OCI-LY7 (cell line): ENCODE results near the gene TM4SF4. TPM values are rescaled to one million over a fixed set of nuclear protein-coding genes. Genes with fewer than 3 reads are reported as not detected.

Experiments
- BruUV-seq: library from RNA; stranded (reverse); fragments of 400-500 nt; replicated peaks from 2 replicates; lab custom pipeline; 2021; lab: Mats Ljungman, UMichigan
- CTCF ChIA-PET: fragments of 300-600 bp; sonication (Branson Sonifier 250); formaldehyde crosslinking; loops from one replicate; lab custom pipeline; 2022; ENCODE audit warnings: antibody characterized with exemption; ENCODE audit not compliant: unreplicated experiment; lab: Charles Lee
- POLR2A ChIA-PET: fragments of 300-600 bp; sonication (Branson Sonifier 250); formaldehyde crosslinking; loops from one replicate; lab custom pipeline; 2022; ENCODE audit warnings: antibody characterized with exemption; lab: Charles Lee
- DNase-seq: peaks from one replicate; pipeline ENCODE4 v3.0.0-alpha.2; 2015; ENCODE audit warnings: low spot score
- H2AFZ ChIP-seq: fragments of 200-600 bp; sonication (generic), shearing (Covaris generic); 2 replicates; pipeline ENCODE4 v1.6.1; 2014; ENCODE audit warnings: mild to moderate bottlenecking, antibody characterized with exemption, low read length, moderate library complexity
- H3K27ac ChIP-seq: fragments of 200-600 bp; sonication (generic); 2 replicates; pipeline ENCODE4 v1.5.1; 2014; ENCODE audit warnings: mixed run types, low read depth, mild to moderate bottlenecking, moderate library complexity, low read length, inconsistent platforms; ENCODE audit not compliant: poor library complexity, severe bottlenecking
- H3K36me3 ChIP-seq: fragments of 200-600 bp; sonication (generic); 2 replicates; pipeline ENCODE4 v1.6.1; 2014; ENCODE audit warnings: mild to moderate bottlenecking, antibody characterized with exemption, low read length, moderate library complexity, mixed read lengths; ENCODE audit not compliant: insufficient read depth
- H3K4me1 ChIP-seq: fragments of 200-600 bp; sonication (generic); 2 replicates; pipeline ENCODE4 v1.5.1; 2014; ENCODE audit warnings: mild to moderate bottlenecking, low read length; ENCODE audit not compliant: insufficient read depth, poor library complexity, severe bottlenecking
- H3K4me2 ChIP-seq: fragments of 200-600 bp; sonication (generic); 2 replicates; pipeline ENCODE4 v1.6.1; 2014; ENCODE audit warnings: mild to moderate bottlenecking, low read length
- H3K4me3 ChIP-seq: fragments of 200-600 bp; sonication (generic); 2 replicates; pipeline ENCODE4 v1.5.1; 2014; ENCODE audit warnings: mild to moderate bottlenecking, low read depth, low read length; ENCODE audit not compliant: poor library complexity, severe bottlenecking
- H3K79me2 ChIP-seq: fragments of 200-600 bp; sonication (generic); 2 replicates; pipeline ENCODE4 v1.6.1; 2016; ENCODE audit warnings: low read depth, mild to moderate bottlenecking, low read length, moderate library complexity, mixed read lengths; ENCODE audit not compliant: insufficient read depth
- H3K9me2 ChIP-seq: fragments of 200-600 bp; sonication (generic); 2 replicates; pipeline ENCODE4 v1.6.1; 2016; ENCODE audit warnings: mild to moderate bottlenecking, low read length, mixed read lengths; ENCODE audit not compliant: insufficient read depth
- H3K9me3 ChIP-seq: fragments of 200-600 bp; sonication (generic); 2 replicates; pipeline ENCODE4 v1.6.1; 2014; ENCODE audit warnings: mild to moderate bottlenecking, mixed run types, low read length, mixed read lengths
- H4K20me1 ChIP-seq: fragments of 200-600 bp; sonication (generic); 2 replicates; pipeline ENCODE4 v1.6.1; 2014; ENCODE audit warnings: mild to moderate bottlenecking, antibody characterized with exemption, low read length, moderate library complexity, mixed read lengths; ENCODE audit not compliant: insufficient read depth
- EZH2phosphoT487 ChIP-seq: fragments of 200-600 bp; sonication (generic); IDR thresholded peaks from 2 replicates; pipeline ENCODE4 v1.6.1; 2018; ENCODE audit warnings: low read depth, borderline replicate concordance, mild to moderate bottlenecking, mixed run types, antibody characterized with exemption, low read length, moderate library complexity, mixed read lengths
- intact Hi-C: fragments of 100-400 bp; cut with micrococcal nuclease; formaldehyde crosslinking; loops from one replicate; pipeline ENCODE4 v1.10.0; 2022; ENCODE audit not compliant: unreplicated experiment
- total RNA-seq, 2 experiments: library from RNA; depleted of rRNA in 1 of 2; stranded (reverse); fragments of >200 nt in 1 of 2; shearing (Covaris generic) in 1 of 2; gene quantifications; 2 replicates each; pipeline ENCODE4 v1.2.3, GENCODE V29; 2014 to 2022
- TF ChIP-seq, protein P1 (sequence below): fragments of 200-600 bp; sonication (generic); conservative IDR thresholded peaks from 2 replicates; pipeline ENCODE4 v1.5.1; 2014; ENCODE audit warnings: mild to moderate bottlenecking, antibody characterized with exemption, low read length, moderate library complexity, mixed read lengths

TM4SF4 gene
- total RNA-seq, 2 experiments from 2014 or later, result not detected

DNA sequence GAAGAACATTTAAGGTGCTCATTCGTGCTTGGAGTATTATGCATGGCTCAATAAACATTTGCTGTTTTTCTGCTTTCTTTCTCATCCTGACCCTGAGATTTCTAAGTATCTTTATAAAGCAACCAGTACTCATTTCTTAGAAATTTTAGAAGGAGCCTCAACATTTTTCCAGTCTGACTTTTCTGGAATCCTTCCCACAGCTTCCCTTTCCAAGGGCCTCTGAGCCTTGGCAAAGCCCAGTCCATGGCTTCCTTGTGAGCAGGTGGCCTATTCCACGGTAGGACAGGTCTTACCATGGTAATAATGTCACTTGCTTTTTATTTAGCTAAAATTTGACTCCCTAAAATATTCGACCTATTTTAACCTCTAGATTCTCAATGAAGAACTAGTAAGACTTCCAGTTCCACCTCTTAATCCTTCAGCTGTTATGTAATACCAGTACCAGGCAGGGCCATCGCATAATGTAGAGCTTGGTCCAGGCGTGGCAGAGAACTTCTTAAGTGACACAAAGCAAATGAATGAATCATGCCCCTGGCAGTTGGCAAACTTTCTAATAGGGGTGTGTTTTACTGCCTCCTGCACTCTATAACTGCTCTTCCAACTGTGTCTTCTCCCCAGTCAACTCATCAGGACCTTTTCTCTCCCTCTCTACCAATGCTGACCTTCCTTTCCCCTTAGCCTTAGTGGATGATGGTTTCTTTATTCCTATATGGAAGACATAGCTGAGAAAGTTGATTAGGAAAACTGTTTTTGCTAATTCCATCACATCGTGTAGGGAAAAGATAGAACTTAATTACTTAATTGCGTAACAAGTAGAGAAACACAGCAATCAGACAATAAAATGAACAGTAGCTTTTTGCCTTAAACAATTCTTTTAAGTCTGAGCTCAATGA is 894 bp upstream of the TM4SF4 start:
- H3K27ac ChIP-seq, result no peak overlapping the region
- H3K9me2 ChIP-seq, result no peaks in the 10 kb centered on the region
- DNase-seq, result no peak
- H3K4me1 ChIP-seq, result no peaks in the 10 kb centered on the region
- ChIA-PET CTCF (no interaction called here), POLR2A (interaction anchor here (1.0 to 1.4 kb wide), 2 partner anchors 11 to 19 kb away, joined by 3 to 4 read pairs; no protein-coding TSS in a partner anchor)
- BruUV-seq, result no TSS peak
- no peak for TF ChIP-seq EZH2phosphoT487
- no peaks in the 10 kb centered on the region for H3K36me3 ChIP-seq
- intact Hi-C loops, result no loop called here
- no peaks in the 10 kb centered on the region for H4K20me1 ChIP-seq
- H3K79me2 ChIP-seq, result no peaks in the 10 kb centered on the region
- H2AFZ ChIP-seq, result no peak overlapping the region
- H3K4me2 ChIP-seq, result no peak overlapping the region
- H3K4me3 ChIP-seq, result no peak overlapping the region
- H3K9me3 ChIP-seq, result no peaks in the 10 kb centered on the region

DNA sequence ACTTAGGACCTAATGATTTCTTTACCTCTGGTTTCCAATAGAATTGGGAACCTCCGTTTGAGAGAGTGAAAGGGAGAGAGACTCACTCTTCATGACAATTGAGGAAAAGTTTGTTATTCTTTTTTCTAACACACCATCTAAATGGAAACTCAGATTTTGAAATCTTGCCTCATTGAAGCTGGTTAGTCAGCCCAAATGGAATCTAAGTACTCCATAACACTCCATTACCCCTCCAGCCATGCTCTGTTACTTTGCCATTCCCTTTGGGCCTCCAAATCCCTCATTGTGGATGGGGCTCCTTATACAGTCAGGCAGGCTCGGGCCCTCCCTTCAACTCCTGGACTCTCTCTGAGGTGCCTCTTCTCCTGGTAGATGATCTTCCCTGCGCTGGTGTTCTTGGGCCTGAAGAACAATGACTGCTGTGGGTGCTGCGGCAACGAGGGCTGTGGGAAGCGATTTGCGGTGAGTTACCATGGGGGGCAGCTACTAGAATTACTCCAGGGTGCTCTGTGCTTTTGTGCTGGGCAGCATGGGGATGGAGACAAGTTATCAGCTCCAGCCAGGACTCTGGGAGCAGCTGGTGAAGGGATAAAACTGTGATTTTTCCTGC is 1.1 kb downstream of the TM4SF4 start:
- ChIA-PET POLR2A (no interaction called here), CTCF (interaction anchor here (0.6 kb wide), 1 partner anchor 183 kb away, joined by 3 read pairs; no protein-coding TSS in a partner anchor)
- Histone ChIP-seq H3K9me2 (no peaks in the 10 kb centered on the region), H3K4me2 (no peak overlapping the region), H3K79me2 (no peaks in the 10 kb centered on the region), H4K20me1 (no peaks in the 10 kb centered on the region), H3K4me1 (no peaks in the 10 kb centered on the region), H3K4me3 (no peak overlapping the region), H3K36me3 (no peaks in the 10 kb centered on the region), H3K9me3 (no peaks in the 10 kb centered on the region), H3K27ac (no peak overlapping the region), H2AFZ (no peak overlapping the region)
- no TSS peak for BruUV-seq
- no peak for DNase-seq
- no peak for TF ChIP-seq EZH2phosphoT487
- TF ChIP-seq, protein P1, sequence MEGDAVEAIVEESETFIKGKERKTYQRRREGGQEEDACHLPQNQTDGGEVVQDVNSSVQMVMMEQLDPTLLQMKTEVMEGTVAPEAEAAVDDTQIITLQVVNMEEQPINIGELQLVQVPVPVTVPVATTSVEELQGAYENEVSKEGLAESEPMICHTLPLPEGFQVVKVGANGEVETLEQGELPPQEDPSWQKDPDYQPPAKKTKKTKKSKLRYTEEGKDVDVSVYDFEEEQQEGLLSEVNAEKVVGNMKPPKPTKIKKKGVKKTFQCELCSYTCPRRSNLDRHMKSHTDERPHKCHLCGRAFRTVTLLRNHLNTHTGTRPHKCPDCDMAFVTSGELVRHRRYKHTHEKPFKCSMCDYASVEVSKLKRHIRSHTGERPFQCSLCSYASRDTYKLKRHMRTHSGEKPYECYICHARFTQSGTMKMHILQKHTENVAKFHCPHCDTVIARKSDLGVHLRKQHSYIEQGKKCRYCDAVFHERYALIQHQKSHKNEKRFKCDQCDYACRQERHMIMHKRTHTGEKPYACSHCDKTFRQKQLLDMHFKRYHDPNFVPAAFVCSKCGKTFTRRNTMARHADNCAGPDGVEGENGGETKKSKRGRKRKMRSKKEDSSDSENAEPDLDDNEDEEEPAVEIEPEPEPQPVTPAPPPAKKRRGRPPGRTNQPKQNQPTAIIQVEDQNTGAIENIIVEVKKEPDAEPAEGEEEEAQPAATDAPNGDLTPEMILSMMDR, result no peak
- intact Hi-C loops, result no loop called here

DNA sequence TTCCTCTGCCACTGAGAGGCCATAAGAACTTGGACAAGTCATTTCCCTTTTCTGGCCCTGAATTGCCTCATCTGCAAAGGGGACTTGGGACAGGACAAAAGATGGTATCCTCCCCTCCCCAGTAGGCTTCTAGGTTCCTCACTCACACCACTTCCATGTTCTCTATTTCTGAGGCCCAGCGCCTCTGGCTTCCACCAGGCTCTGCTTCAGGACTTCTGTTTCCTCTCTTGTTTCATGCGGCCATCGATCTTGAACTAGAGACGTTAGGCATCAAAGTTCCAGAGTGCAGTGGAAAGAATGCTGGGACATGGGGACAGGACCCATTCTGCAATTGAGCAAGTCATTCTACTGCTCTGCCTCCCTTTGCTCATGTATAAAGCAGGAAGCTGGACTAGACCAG is 1.7 kb downstream of the TM4SF4 start:
- no peaks in the 10 kb centered on the region for H3K9me3 ChIP-seq
- no peak for TF ChIP-seq EZH2phosphoT487
- TF ChIP-seq, protein P1, result no peak
- H3K4me3 ChIP-seq, result no peak overlapping the region
- no peak for DNase-seq
- no peak overlapping the region for H3K27ac ChIP-seq
- no TSS peak for BruUV-seq
- H3K36me3 ChIP-seq, result no peaks in the 10 kb centered on the region
- no peaks in the 10 kb centered on the region for H3K9me2 ChIP-seq
- POLR2A ChIA-PET, result no interaction called here
- H3K4me2 ChIP-seq, result no peak overlapping the region
- H2AFZ ChIP-seq, result no peak overlapping the region
- intact Hi-C loops, result no loop called here
- no peaks in the 10 kb centered on the region for H4K20me1 ChIP-seq
- H3K79me2 ChIP-seq, result no peaks in the 10 kb centered on the region
- CTCF ChIA-PET, result no interaction called here
- no peaks in the 10 kb centered on the region for H3K4me1 ChIP-seq
